H4 (cell line): ENCODE data around the gene PTGES3. TPM values are rescaled to one million over a fixed set of nuclear protein-coding genes. Genes with fewer than 3 reads are reported as not detected.
"Not testable (repeated sequence)": the region's sequence is repeated elsewhere in the genome, so short reads cannot be mapped to it uniquely, and the experiment has no call there.

Experiments used
- DNase-seq: peaks from one replicate; pipeline ENCODE4 v3.0.0-alpha.2; 2015; ENCODE audit warnings: low spot score
- total RNA-seq: library from RNA; depleted of rRNA; stranded (reverse); fragments of >200 nt; shearing (Covaris generic); gene quantifications from 2 replicates; pipeline ENCODE4 v1.2.3, GENCODE V29; 2014; rRNA removed

Gene PTGES3
- 139 and 202 TPM in 2 replicates for total RNA-seq

DNA sequence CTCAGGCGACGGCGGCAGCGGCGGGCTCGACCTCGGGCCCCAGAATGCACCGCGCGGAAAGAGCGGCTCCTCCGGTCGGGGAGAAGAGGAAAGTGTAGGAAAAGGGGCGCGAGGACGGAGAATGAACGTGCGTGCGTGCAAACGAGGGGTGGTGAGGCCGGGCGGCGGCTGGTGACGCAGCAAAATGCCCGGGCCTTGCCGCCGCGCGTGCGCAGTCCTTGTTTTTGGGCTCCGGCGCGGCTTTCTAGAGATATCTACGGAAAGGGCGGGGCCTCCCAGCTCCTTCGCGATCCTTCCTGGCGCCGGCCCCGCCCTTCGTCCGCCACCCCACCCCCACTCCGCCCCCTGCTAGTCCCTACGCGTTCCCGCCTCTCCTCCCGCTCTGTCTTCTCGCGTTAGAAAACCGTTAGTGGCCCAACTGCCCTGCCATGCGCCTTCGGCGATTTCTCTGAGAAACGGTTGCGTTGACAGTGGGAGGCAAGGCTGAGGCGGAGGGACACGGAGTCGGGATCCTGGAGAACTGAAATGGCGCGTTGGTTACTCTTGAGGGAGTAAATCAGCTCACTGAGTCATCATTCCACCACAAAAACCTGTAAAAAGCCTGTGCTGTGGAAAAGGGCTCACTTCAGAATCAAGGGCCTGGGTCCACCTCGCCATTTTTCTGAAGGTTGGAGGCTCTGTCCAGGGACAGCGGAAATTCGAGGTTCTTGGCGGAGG is at the start of gene PTGES3:
TSS of gene PTGES3 (minus strand) at position 156 of the 717 bp plus-strand sequence. CDS start 285 bp downstream, outside the sequence.
- peak; percentile 97 for DNase-seq

GRCh38 chr12:56728139-56728861 is 40.2 kb upstream of the PTGES3 start:
- no peak for DNase-seq

DNA sequence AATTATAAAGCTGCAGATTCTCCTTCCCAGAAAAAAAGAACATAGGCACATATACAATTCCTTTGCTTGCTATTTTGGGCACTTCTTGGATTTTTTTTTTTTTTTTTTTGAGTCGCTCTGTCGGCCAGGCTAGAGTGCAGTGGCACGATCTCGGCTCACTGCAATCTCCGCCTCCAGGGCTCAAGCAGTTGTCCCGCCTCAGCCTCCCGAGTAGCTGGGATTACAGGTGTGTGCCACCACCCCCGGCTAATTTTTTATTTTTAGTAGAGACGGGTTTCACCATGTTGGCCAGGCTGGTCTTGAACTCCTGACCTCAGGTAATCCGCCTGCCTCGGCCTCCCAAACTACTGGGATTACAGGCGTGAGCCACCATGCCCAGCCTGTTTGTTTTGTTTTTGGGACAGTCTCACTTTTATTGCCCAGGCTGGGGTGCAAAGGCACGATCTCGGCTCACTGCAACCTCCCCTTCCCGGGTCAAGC is 38.2 kb upstream of the PTGES3 start:
- DNase-seq: not testable (repeated sequence)

DNA sequence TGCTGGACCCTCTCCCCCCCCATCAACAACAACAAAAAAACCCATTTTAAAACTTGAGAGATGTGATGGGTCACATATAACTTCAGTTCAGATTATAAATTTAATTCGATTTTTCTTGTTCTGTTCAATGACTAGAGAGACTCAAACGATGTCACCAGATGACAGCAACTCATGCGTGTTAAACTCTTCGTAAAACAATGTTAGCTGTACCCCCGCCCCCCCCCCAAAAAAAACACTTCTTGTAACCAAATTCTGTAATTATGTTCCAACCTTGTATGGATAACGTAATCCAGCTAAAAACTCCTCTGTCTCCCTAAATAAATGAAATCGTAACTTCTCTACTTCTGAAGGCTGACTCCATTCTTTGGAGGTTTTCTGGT is 37.6 kb upstream of the PTGES3 start:
- DNase-seq: no peak

GRCh38 chr12:56724972-56725722 is 37.1 kb upstream of the PTGES3 start, which contains the start of gene NACA:
Gene NACA, minus strand, starts transcription at chr12:56725299. Its CDS starts 778 bp downstream, at chr12:56724521.
- DNase-seq: peak; percentile 96

DNA sequence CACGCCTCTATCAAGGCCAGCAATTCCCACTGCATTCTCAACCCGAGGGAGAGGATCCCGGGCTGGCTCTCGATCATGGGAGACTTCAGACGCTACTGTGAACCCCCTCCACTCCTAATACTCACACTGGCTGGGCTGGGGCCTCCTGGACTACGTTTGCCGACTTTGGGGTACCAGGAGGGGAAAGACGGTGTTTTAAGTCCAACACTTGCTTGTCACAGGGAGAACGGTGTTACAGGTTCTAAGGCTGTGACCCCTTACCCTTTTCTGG is 36.6 kb upstream of the PTGES3 start:
- DNase-seq: no peak

- peak; percentile 40 for DNase-seq
Measured at GRCh38 chr12:56723889-56724700, 36.0 kb upstream of the PTGES3 start.

DNA sequence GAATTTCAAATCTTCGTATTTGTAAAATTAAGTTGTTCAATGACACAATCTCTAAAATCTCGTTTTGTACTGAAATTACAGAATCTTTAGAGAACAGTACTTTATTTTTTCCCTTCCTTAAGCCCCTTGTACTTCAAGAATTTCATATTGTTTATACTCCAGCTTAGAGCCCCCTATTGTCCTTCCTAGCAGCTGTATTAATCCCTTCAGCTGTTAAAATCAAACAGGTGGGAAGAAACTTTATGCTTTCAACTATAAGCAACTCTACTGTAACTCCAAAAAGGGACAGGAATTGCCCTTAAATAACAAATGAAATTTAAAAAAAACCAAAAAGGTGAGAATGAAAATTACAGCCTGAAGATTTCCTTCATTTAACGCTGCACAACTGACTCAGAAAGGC is 35.3 kb upstream of the PTGES3 start:
- no peak for DNase-seq

GRCh38 chr12:56722832-56723231 is 34.7 kb upstream of the PTGES3 start:
- no peak for DNase-seq

GRCh38 chr12:56721721-56722120 is 33.6 kb upstream of the PTGES3 start:
- DNase-seq: no peak

DNA sequence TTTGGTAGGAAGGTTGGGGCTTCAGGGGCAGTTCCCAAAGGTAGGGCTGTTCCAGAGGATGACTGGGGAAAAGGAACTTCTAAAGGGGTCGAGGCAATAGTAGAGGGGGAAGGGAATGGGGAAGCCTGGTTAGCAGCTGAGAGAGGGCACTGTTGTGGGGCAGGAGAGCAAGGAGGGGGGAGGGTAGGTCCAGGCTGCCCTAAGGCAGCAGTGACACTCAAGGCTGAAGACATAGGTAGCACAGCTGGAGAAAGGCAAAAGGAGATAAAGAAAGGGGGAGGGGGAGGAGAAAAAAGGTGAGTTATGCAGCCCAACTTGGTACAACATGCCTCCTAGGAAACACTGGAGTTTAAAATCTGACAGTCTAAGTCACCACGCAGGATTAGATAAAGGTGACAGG is 33.1 kb upstream of the PTGES3 start:
- no peak for DNase-seq

- DNase-seq: no peak
Measured at GRCh38 chr12:56720731-56721151, 32.7 kb upstream of the PTGES3 start.

- DNase-seq: no peak
Measured at GRCh38 chr12:56719056-56719455, 31.0 kb upstream of the PTGES3 start.

DNA sequence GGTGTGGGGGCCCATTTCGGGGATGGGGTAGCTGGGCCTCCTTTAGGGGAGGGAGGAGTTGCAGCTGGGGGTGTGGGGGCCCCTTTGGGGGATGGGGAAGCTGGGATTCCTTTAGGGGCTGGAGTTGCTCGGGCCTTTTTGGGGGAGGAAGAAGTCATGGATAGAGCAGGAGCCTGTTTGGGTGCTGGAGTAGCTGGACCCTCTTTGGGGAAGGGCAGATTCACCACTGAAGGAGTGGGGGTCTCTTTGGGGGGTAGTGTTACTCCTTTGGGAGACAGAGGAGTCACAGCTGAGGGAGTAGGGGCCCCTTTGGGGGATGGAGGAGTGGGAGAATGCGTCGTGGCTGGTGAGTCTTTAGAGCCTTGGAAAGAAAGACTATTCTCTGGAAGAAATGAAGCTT is 30.6 kb upstream of the PTGES3 start:
- DNase-seq: no peak

DNA sequence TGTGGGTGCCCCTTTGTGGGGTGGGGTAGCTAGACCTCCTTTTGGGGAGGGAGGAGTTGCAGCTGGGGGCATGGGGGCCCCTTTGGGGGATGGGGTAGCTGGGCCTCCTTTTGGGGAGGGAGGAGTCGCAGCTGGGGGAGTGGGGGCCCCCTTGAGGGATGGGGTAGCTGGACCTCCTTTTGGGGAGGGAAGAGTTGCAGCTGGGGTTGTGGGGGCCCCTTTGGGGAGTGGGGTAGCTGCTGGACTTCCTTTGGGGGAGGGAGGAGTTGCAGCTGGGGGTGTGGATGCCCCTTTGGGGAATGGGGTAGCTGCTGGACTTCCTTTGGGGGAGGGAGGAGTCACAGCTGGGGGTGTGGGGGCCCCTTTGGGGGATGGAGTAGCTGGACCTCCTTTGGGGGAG is 30.1 kb upstream of the PTGES3 start:
- DNase-seq: no peak

DNA sequence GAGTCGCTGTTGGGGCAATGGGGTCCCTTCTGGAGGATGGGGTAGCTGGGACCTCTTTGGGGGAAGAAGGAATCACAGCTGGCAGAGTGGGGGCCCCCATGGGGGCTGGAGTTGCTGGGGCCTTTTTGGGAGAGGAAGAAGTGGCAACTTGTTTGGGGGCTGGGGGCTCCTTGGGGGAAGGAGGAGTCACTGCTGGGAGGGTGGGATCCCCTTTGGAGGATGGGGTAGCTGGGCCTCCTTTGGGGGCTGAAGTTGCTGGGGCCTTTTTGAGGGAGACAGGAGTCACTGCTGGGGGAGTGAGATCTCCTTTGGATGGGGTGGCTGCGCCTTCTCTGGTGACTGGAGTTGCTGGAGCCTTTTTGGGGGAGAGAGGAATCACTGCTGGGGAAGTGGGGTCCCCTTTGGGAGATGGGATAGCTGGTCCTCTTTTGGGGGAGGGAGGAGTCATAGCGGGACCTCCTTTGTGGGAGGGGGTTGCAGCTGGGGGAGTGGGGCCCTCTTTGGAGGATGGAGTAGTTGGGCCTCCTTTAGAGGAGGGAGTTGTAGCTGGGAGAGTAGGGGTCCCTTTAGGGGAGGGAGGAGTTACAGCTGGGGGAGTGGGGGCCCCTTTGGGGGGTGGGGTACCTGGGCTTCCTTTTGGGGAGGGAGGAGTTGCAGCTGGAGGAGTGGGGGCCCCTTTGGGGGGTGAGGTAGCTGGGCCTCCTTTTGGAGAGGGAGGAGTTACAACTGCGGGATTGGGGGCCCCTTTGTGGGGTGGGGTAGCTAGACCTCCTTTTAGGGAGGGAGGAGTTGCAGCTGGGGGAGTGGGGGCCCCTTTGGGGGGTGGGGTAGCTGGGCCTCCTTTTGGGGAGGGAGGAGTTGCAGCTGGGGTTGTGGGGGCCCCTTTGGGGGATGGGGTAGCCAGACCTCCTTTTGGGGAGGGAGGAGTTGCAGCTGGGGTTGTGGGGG is 29.1 kb upstream of the PTGES3 start:
- DNase-seq: no peak

GRCh38 chr12:56716458-56716857 is 28.4 kb upstream of the PTGES3 start:
- DNase-seq: no peak

GRCh38 chr12:56715798-56716197 is 27.7 kb upstream of the PTGES3 start:
- DNase-seq: no peak

- no peak for DNase-seq
Measured at GRCh38 chr12:56714431-56714929, 26.4 kb upstream of the PTGES3 start.

DNA sequence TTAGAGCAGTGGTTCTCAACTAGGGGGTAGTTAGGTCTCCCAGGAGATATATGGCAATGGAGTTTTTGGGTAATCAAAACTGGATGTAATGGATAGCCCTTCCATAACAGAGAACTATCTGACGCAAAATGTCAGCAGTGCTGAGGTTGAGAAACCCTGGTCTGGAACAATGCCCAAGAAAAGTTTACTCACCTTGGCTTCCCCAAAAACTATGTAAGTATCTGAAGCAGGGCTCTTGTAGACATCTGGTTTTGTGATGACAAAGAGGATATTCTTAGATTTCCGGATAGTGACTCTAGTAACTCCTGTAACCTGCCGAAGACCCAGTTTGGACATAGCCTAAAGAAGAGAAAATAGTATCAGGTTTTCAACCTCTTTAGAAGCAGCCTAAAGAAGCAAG is 25.3 kb upstream of the PTGES3 start:
- no peak for DNase-seq
